Activated CD4-positive, alpha-beta memory T cell treated with anti-CD3 and anti-CD28 coated beads, Interleukin-2, amount 10 ng/mL, durations not matched to agents 7 days and 5 days (primary cell): ENCODE results near the gene AUH. TPM values are rescaled to one million over a fixed set of nuclear protein-coding genes. Genes with fewer than 3 reads are reported as not detected.

ENCODE experiments used
- CTCF ChIA-PET: fragments of 350-600 bp; sonication (Branson Sonifier 250); formaldehyde crosslinking; loops from one replicate; lab custom pipeline; 2021; ENCODE audit warnings: antibody characterized with exemption, inconsistent platforms; lab: Charles Lee
- POLR2A ChIA-PET: fragments of 350-600 bp; sonication (Branson Sonifier 250); formaldehyde crosslinking; loops from one replicate; lab custom pipeline; 2021; ENCODE audit warnings: antibody characterized with exemption; lab: Charles Lee
- DNase-seq: peaks from one replicate; pipeline ENCODE4 v3.0.0-alpha.2; 2020
- H3K27ac Mint-ChIP-seq: one replicate; pipeline ENCODE4 v1.8.0; 2021; ENCODE audit warnings: mild to moderate bottlenecking, mixed read lengths
- H3K27me3 Mint-ChIP-seq: one replicate; pipeline ENCODE4 v1.8.0; 2021; ENCODE audit warnings: mixed read lengths
- H3K36me3 Mint-ChIP-seq: one replicate; pipeline ENCODE4 v1.8.0; 2021; ENCODE audit warnings: low read depth, mixed read lengths
- H3K4me1 Mint-ChIP-seq: one replicate; pipeline ENCODE4 v1.8.0; 2021; ENCODE audit warnings: mixed read lengths
- H3K4me3 Mint-ChIP-seq: one replicate; pipeline ENCODE4 v1.8.0; 2021; ENCODE audit warnings: mild to moderate bottlenecking, mixed read lengths
- H3K9me3 Mint-ChIP-seq: one replicate; pipeline ENCODE4 v1.8.0; 2021; ENCODE audit warnings: mixed read lengths
- total RNA-seq, 2 experiments: library from RNA; stranded (reverse); gene quantifications; one replicate each; pipeline ENCODE4 v1.2.3, GENCODE V29; 2021

AUH gene
- total RNA-seq, 2 experiments from 2014 or later: 34.8 to 39.3 TPM

DNA sequence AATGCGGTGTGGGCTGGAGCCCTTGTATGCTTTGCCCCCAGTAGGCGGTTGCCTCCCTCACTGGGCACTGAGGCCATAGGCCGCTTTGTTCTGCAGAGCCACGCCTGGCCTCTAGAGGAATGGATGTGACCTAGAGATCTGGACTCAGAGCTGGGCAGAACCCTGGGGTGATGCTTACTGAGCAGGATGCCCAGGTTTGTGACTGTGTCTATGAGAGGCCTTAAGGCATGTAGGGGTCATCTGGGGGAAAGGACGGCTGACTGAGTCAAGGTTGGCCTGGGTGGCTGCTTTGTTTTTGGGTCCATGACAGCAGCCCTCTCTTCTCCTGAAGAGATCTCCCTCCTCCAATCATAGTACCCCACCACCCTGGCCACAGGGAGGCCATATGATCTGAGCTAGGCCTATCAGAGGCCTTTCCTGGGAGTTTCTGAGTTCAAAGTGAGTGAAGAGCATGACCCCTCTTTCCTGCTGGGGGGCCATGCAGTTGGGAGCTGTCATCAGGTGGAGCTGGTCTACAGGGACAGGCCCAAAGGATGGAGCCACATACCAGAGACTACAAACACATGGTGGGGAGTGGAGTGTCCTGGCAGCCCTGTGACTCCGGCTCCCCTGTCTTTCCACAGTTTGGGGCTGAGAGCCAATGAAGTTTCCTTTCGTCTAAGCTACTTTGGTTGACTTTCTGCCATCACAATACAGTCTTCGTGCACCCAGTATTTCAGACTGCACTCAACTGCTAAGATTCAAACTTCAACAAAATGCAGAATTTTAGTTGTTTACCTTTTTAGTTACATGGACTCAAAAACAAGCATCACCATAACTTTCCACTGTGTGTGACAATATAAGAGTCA is 165.4 kb downstream of the AUH start:
- POLR2A ChIA-PET: interaction anchor here (1.3 to 6.7 kb wide), 4 partner anchors 12 to 47 kb away, joined by 6 to 167 read pairs (median 76); no protein-coding TSS in a partner anchor
- no peak overlapping the region for H3K27ac Mint-ChIP-seq

DNA sequence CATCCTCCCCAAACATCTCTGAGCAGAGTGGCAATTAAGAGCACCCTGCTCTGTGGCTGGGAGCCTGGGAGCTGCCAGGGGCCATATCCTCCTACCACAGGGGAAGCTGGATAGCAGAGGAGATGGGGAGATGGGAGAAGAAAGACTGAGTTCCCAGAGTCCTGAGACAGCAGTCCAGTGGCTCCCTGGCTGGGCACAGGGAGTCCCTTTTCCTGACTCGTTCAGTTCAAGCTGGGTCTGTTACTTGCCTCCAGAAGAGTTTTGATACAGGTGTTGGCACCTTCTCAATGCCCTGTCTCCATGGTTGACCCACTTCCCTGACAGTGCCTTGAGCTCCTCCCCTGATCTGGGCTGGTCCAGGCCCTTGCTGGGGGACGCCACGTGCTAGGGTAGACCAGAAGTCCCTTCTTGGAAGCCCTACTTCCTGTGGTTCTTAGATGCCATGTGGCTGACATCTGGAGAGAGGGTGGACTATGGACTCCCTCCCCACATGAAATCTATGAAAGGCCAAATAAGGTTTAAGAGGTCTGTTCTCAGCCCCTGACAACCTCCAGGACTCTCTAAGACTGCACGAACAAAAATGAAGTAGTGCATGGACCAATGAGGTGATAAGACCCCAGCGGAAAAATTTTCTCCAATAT is 166.2 kb downstream of the AUH start:
- Mint-ChIP-seq H3K27ac (peak overlapping the region; percentile 98), H3K4me3 (no peak overlapping the region), H3K36me3 (peaks cover 33% of the 10 kb centered on the region), H3K27me3 (no peaks in the 10 kb centered on the region), H3K9me3 (peaks cover 16% of the 10 kb centered on the region), H3K4me1 (peaks cover 75% of the 10 kb centered on the region)
- DNase-seq: peak; percentile 15
- POLR2A ChIA-PET: interaction anchor here (1.3 to 6.7 kb wide), 5 partner anchors 13 to 228 kb away, joined by 6 to 167 read pairs (median 54); partner anchors contain the start of gene NFIL3
- CTCF ChIA-PET: no interaction called here

More for the DNA sequence above, 165.4 kb downstream of the AUH start:
- Mint-ChIP-seq H3K9me3 (peaks cover 22% of the 10 kb centered on the region), H3K27me3 (no peaks in the 10 kb centered on the region), H3K36me3 (peaks cover 41% of the 10 kb centered on the region), H3K4me1 (peaks cover 66% of the 10 kb centered on the region), H3K4me3 (no peak overlapping the region)
- DNase-seq: peak; percentile 14
- CTCF ChIA-PET: no interaction called here

DNA sequence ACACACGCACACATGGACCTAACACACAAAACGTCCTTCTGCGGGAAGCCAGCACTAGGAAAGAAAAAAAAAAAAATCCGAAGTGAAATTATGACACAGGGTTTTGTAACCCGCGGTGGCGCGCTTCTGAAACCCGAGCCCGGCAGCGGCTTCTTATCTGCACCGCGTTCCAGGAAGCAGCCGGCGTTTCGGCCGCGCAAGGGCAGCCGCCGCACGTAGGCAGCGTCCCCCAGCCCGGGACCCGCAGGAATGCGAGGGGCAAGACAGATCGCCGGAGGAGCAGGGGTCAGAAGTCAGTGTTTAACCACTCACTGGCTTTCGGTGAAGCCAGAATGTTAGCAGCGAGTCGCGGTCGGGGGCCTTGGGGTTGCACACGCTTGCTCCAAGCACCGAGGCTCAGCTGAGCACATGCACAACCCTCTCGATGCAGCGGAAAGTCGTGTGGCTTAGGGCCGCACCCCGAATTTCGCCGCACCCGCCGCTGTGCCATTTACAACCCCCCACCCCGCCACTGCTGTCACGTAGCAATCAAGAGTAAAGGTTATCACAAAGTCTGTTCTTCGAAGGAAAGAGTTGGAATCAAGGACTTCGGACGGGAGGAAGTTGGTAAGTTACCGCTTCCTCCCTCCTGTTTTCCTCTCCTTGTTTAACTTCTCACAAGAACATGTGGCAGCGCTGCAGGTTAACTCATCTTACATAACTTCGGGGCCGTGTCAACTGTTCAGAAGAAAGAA is 167.9 kb downstream of the AUH start:
- ChIA-PET CTCF (interaction anchor here (1.2 to 2.6 kb wide), 6 partner anchors 14 to 232 kb away, joined by 3 to 15 read pairs (median 6); no protein-coding TSS in a partner anchor), POLR2A (interaction anchor here (0.5 to 6.7 kb wide), 21 partner anchors 13 to 239 kb away, joined by 3 to 167 read pairs (median 6); partner anchors contain the start of genes AUH and NFIL3)
- Mint-ChIP-seq H3K4me3 (peak overlapping the region; percentile 77), H3K4me1 (peaks cover 75% of the 10 kb centered on the region), H3K9me3 (peaks cover 20% of the 10 kb centered on the region), H3K27me3 (no peaks in the 10 kb centered on the region), H3K36me3 (peaks cover 33% of the 10 kb centered on the region), H3K27ac (peak overlapping the region; percentile 98)
- DNase-seq: peak; percentile 92

DNA sequence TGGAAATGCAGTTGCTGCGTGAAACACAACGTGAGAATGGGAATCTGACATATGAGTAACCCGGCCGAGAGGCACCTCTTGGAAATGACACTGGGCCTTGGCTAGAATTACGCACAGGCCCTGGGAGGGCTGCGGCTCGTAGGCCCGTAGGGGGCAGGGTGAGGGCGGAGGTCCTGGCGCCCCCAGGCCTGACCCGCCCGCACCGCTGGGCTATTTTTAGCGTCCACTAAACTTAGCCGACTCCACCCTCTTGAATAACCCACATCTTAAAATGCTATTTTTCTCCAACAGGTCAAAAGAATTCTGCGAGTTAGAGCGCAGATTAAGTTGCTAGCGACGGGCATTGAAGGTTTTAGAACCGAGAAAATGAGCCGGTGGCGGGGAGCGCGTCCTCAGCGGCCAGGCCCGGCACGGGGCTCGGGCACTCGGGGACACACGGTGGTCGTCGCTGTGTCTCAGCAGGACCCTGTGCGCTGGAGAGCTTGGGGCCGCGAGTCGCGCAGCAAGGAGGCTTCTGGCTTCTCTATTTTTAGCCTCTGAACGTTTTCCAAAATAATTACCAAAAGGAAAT is 168.5 kb downstream of the AUH start:
- ChIA-PET CTCF (interaction anchor here (0.5 to 2.6 kb wide), 16 partner anchors 14 to 233 kb away, joined by 3 to 15 read pairs (median 4); no protein-coding TSS in a partner anchor), POLR2A (interaction anchor here (0.7 to 6.7 kb wide), 23 partner anchors 11 to 236 kb away, joined by 3 to 167 read pairs (median 7); partner anchors contain the start of genes AUH and NFIL3)
- peaks cover 70% of the 10 kb centered on the region for H3K4me1 Mint-ChIP-seq
- peaks cover 33% of the 10 kb centered on the region for H3K36me3 Mint-ChIP-seq
- peak; percentile 81 for DNase-seq
- H3K27ac Mint-ChIP-seq: peak overlapping the region; percentile 98
- H3K4me3 Mint-ChIP-seq: peak overlapping the region; percentile 77
- H3K27me3 Mint-ChIP-seq: no peaks in the 10 kb centered on the region
- H3K9me3 Mint-ChIP-seq: peaks cover 21% of the 10 kb centered on the region

DNA sequence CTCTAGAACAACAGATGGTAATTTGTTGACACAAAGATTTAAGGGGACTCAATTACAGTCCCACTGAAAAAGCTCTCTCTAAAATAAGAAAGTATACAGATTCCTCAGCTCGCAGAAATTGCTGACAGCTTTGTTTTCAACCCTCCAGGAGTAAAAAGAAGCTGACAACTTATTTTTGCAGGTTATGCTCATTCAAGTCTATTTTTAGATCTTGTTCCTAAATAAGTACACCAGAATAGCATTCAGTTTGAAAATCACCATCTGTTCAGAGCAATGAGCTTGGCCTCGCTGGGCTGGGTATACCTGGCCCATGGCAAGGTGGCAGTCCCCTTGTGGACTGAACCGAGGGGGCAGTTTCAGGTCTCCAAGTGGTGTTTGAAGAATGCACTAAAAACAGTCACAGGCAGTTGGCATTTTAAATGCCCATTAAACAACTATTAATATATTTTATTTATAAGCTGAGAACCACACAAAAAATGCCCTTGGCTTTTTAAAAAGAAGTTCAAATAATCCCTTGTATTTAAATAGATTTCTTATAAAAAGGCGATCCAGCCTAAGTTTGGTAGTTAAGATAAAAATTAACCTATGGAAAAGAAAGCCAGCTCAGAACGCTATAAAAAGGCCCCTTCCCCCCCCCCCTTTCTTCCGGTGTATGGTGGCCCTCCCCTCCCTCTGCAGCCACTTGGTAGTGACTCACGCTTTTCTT is 169.2 kb downstream of the AUH start:
- peak; percentile 32 for DNase-seq
- Mint-ChIP-seq H3K9me3 (peaks cover 22% of the 10 kb centered on the region), H3K4me1 (peaks cover 72% of the 10 kb centered on the region), H3K27me3 (no peaks in the 10 kb centered on the region), H3K27ac (peak overlapping the region; percentile 98), H3K36me3 (peaks cover 35% of the 10 kb centered on the region), H3K4me3 (peak overlapping the region; percentile 77)
- ChIA-PET CTCF (interaction anchor here (0.5 to 2.6 kb wide), 20 partner anchors 13 to 234 kb away, joined by 3 to 15 read pairs (median 4); no protein-coding TSS in a partner anchor), POLR2A (interaction anchor here (0.9 to 6.7 kb wide), 21 partner anchors 10 to 237 kb away, joined by 3 to 167 read pairs (median 7); partner anchors contain the start of genes AUH and NFIL3)

- Mint-ChIP-seq H3K27ac (peak overlapping the region; percentile 98), H3K4me1 (peaks cover 80% of the 10 kb centered on the region), H3K9me3 (peaks cover 26% of the 10 kb centered on the region), H3K36me3 (peaks cover 43% of the 10 kb centered on the region), H3K27me3 (no peaks in the 10 kb centered on the region), H3K4me3 (peak overlapping the region; percentile 53)
- peak; percentile 20 for DNase-seq
- CTCF ChIA-PET: interaction anchor here (0.6 to 2.6 kb wide), 15 partner anchors 14 to 234 kb away, joined by 3 to 15 read pairs (median 5); no protein-coding TSS in a partner anchor
- POLR2A ChIA-PET: interaction anchor here (0.6 to 6.7 kb wide), 16 partner anchors 10 to 238 kb away, joined by 3 to 167 read pairs (median 11); partner anchors contain the start of genes AUH and NFIL3
Measured at GRCh38 chr9:91191411-91192380, 170.0 kb downstream of the AUH start.

GRCh38 chr9:91190062-91190461 is 171.7 kb downstream of the AUH start:
- peaks cover 22% of the 10 kb centered on the region for H3K9me3 Mint-ChIP-seq
- DNase-seq: no peak
- H3K4me3 Mint-ChIP-seq: no peak overlapping the region
- no peak overlapping the region for H3K27ac Mint-ChIP-seq
- no peaks in the 10 kb centered on the region for H3K27me3 Mint-ChIP-seq
- POLR2A ChIA-PET: interaction anchor here (1.3 to 1.5 kb wide), 2 partner anchors 39 to 51 kb away, joined by 3 to 5 read pairs; no protein-coding TSS in a partner anchor
- H3K4me1 Mint-ChIP-seq: peaks cover 72% of the 10 kb centered on the region
- peaks cover 35% of the 10 kb centered on the region for H3K36me3 Mint-ChIP-seq
- CTCF ChIA-PET: no interaction called here

DNA sequence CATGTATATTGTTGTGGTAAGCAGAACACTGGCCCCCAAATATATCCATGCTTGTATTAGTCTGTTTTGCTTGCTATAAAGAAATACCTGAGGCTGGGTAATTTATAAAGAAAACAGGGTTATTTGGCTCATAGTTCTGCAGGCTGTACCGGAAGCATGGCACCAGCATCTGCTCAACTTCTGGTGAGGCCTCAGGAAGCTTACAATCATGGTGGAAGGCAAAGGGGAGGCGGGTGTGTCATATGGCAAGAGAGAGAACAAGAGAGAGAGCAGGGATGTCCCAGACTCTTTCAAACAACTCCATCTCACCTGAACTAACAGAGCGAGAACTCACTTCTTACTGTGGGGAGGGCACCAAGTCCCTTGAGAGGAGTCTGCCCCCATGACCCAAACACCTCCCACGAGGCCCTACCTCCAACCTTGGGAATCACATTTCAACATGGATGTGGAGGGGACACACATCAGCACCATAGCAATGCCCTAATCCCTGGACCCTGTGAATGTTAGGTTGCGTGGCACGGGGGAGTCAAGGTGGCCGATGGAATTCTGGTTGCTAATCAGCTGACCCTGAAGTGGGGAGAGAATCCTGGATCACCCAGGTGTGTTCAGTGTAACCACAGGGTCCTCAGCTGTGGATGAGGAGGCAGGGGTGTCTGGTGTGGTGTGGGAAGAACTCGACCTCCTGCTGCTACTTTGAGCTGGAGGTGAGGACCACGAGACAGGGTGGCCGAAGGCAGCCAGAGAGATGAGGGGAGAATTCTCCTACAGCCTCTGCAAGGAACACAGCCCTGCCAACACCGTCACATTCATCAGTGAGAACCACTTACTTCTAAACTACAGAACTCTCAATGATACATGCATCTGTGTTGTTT is 172.8 kb downstream of the AUH start:
- peak; percentile 12 for DNase-seq
- H3K27me3 Mint-ChIP-seq: no peaks in the 10 kb centered on the region
- H3K27ac Mint-ChIP-seq: no peak overlapping the region
- no peak overlapping the region for H3K4me3 Mint-ChIP-seq
- peaks cover 22% of the 10 kb centered on the region for H3K9me3 Mint-ChIP-seq
- ChIA-PET POLR2A (interaction anchor here (0.9 to 5.3 kb wide), 6 partner anchors 12 to 38 kb away, joined by 4 to 36 read pairs (median 8); no protein-coding TSS in a partner anchor), CTCF (no interaction called here)
- peaks cover 36% of the 10 kb centered on the region for H3K36me3 Mint-ChIP-seq
- peaks cover 63% of the 10 kb centered on the region for H3K4me1 Mint-ChIP-seq

- Mint-ChIP-seq H3K27ac (no peak overlapping the region), H3K4me3 (no peak overlapping the region), H3K9me3 (peaks cover 22% of the 10 kb centered on the region), H3K4me1 (peaks cover 55% of the 10 kb centered on the region), H3K27me3 (no peaks in the 10 kb centered on the region), H3K36me3 (peaks cover 37% of the 10 kb centered on the region)
- CTCF ChIA-PET: interaction anchor here (1.3 kb wide), 1 partner anchor 10 kb away, joined by 3 read pairs; no protein-coding TSS in a partner anchor
- POLR2A ChIA-PET: interaction anchor here (0.9 to 5.3 kb wide), 7 partner anchors 11 to 236 kb away, joined by 3 to 36 read pairs (median 11); partner anchors contain the start of gene NFIL3
- peak; percentile 9 for DNase-seq
Measured at GRCh38 chr9:91187965-91188344, 173.8 kb downstream of the AUH start.
